PC-9 (cell line): ENCODE results near the gene TTC27. TPM values are rescaled to one million over a fixed set of nuclear protein-coding genes. Genes with fewer than 3 reads are reported as not detected.

Experiments used
- BruUV-seq: library from RNA; stranded (reverse); fragments of 400-500 nt; replicated peaks from 2 replicates; lab custom pipeline; 2021; lab: Mats Ljungman, UMichigan
- CTCF ChIA-PET: fragments of 300-600 bp; sonication (Branson Sonifier 250); formaldehyde crosslinking; loops from one replicate; lab custom pipeline; 2022; ENCODE audit warnings: antibody characterized with exemption; lab: Charles Lee
- POLR2A ChIA-PET: fragments of 300-600 bp; sonication (Branson Sonifier 250); formaldehyde crosslinking; loops from one replicate; lab custom pipeline; 2022; ENCODE audit warnings: antibody characterized with exemption; ENCODE audit not compliant: unreplicated experiment; lab: Charles Lee
- DNase-seq, 2 experiments: peaks; one replicate each; pipeline versions ENCODE4 v3.0.0 to v3.0.0-alpha.2; 2015 to 2022; ENCODE audit warnings: mixed read lengths in 1 of 2
- H2AFZ ChIP-seq: fragments of 200-600 bp; sonication (generic); 2 replicates; pipeline ENCODE4 v1.8.1; 2017; ENCODE audit warnings: antibody characterized with exemption
- H3F3A ChIP-seq: fragments of 200-600 bp; sonication (generic); 2 replicates; pipeline ENCODE4 v1.8.1; 2017; ENCODE audit warnings: antibody characterized with exemption, mild to moderate bottlenecking, low read depth; ENCODE audit not compliant: insufficient read depth
- H3K27ac ChIP-seq: fragments of 200-600 bp; sonication (generic); 2 replicates; pipeline ENCODE4 v1.6.1; 2016; ENCODE audit warnings: mixed run types
- H3K27me3 ChIP-seq: fragments of 200-600 bp; sonication (generic); 2 replicates; pipeline ENCODE4 v1.6.1; 2016; ENCODE audit warnings: low read depth, mixed run types; ENCODE audit not compliant: insufficient read depth
- H3K36me3 ChIP-seq: fragments of 200-600 bp; sonication (generic); 2 replicates; pipeline ENCODE4 v1.6.1; 2016; ENCODE audit warnings: low read depth, mixed run types
- H3K4me1 ChIP-seq: fragments of 200-600 bp; sonication (generic); replicated peaks from 2 replicates; pipeline ENCODE4 v1.6.1; 2016; ENCODE audit warnings: mixed run types; ENCODE audit not compliant: insufficient read depth
- H3K4me2 ChIP-seq: fragments of 200-600 bp; sonication (generic); 2 replicates; pipeline ENCODE4 v1.6.1; 2017; ENCODE audit warnings: mixed run types
- H3K4me3 ChIP-seq: fragments of 200-600 bp; sonication (generic); 2 replicates; pipeline ENCODE4 v1.6.1; 2016; ENCODE audit warnings: mixed run types
- H3K79me2 ChIP-seq: fragments of 200-600 bp; sonication (generic); 2 replicates; pipeline ENCODE4 v1.6.1; 2017; ENCODE audit warnings: low read depth, mixed run types
- H3K9me2 ChIP-seq: fragments of 200-600 bp; sonication (generic); 2 replicates; pipeline ENCODE4 v1.8.1; 2017; ENCODE audit warnings: mild to moderate bottlenecking; ENCODE audit not compliant: insufficient read depth
- H3K9me3 ChIP-seq: fragments of 200-600 bp; sonication (generic); 2 replicates; pipeline ENCODE4 v1.8.1; 2016; ENCODE audit warnings: low read depth; ENCODE audit not compliant: insufficient read depth
- H4K20me1 ChIP-seq: fragments of 200-600 bp; sonication (generic); 2 replicates; pipeline ENCODE4 v1.8.1; 2017; ENCODE audit not compliant: insufficient read depth
- EZH2 ChIP-seq: fragments of 200-600 bp; sonication (generic); IDR thresholded peaks from 2 replicates; pipeline ENCODE4 v1.8.0; 2017; ENCODE audit warnings: antibody characterized with exemption, low read depth
- intact Hi-C: fragments of 100-400 bp; cut with micrococcal nuclease; formaldehyde crosslinking; loops from one replicate; pipeline ENCODE4 v1.10.0; 2022; ENCODE audit not compliant: unreplicated experiment
- total RNA-seq: library from RNA; stranded (reverse); gene quantifications from 2 replicates; pipeline ENCODE4 v1.2.3, GENCODE V29; 2021
- TF ChIP-seq, protein P1 (sequence below): fragments of 200-600 bp; sonication (generic); conservative IDR thresholded peaks from 2 replicates; pipeline ENCODE4 v1.6.1; 2017; ENCODE audit warnings: mixed run types, antibody characterized with exemption, mild to moderate bottlenecking, moderate library complexity

The TTC27 gene
- total RNA-seq, 1 experiment from 2014 or later, result 12.8 TPM

DNA sequence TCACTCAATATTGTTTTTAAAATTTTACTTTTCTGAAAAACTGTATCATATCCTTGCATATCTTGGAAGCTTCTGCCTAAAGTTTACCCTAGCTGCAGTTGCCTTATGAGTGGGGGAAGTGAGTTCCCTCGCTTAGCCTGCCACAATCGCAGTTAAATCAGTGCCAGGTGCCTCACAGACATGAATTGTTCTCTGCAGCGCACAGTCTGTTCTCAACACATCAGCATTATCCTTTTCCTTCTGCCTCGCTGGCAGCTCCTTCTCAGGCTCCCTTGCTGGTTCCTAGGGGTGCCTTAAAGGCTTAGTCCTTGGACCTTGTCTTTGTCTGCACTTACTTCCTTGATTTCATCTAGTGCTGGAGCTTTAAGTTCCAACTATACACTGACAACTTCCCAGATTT is 132.8 kb downstream of the TTC27 start:
- no peak for DNase-seq
- H3F3A ChIP-seq, result no peaks in the 10 kb centered on the region
- CTCF ChIA-PET, result no interaction called here
- no peaks in the 10 kb centered on the region for H3K27me3 ChIP-seq
- no peaks in the 10 kb centered on the region for H3K79me2 ChIP-seq
- H4K20me1 ChIP-seq, result no peaks in the 10 kb centered on the region
- H3K36me3 ChIP-seq, result no peaks in the 10 kb centered on the region
- H3K27ac ChIP-seq, result no peak overlapping the region
- TF ChIP-seq, protein P1, sequence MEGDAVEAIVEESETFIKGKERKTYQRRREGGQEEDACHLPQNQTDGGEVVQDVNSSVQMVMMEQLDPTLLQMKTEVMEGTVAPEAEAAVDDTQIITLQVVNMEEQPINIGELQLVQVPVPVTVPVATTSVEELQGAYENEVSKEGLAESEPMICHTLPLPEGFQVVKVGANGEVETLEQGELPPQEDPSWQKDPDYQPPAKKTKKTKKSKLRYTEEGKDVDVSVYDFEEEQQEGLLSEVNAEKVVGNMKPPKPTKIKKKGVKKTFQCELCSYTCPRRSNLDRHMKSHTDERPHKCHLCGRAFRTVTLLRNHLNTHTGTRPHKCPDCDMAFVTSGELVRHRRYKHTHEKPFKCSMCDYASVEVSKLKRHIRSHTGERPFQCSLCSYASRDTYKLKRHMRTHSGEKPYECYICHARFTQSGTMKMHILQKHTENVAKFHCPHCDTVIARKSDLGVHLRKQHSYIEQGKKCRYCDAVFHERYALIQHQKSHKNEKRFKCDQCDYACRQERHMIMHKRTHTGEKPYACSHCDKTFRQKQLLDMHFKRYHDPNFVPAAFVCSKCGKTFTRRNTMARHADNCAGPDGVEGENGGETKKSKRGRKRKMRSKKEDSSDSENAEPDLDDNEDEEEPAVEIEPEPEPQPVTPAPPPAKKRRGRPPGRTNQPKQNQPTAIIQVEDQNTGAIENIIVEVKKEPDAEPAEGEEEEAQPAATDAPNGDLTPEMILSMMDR, result no peak
- no peak for TF ChIP-seq EZH2
- H3K4me1 ChIP-seq, result no peaks in the 10 kb centered on the region
- no peak overlapping the region for H3K4me3 ChIP-seq
- no peak overlapping the region for H3K4me2 ChIP-seq
- no peaks in the 10 kb centered on the region; the same call in 1 of the 2 replicates for H3K9me2 ChIP-seq
- no TSS peak for BruUV-seq
- no peak overlapping the region for H2AFZ ChIP-seq
- intact Hi-C loops, result no loop called here
- POLR2A ChIA-PET, result no interaction called here
- H3K9me3 ChIP-seq, result no peaks in the 10 kb centered on the region

DNA sequence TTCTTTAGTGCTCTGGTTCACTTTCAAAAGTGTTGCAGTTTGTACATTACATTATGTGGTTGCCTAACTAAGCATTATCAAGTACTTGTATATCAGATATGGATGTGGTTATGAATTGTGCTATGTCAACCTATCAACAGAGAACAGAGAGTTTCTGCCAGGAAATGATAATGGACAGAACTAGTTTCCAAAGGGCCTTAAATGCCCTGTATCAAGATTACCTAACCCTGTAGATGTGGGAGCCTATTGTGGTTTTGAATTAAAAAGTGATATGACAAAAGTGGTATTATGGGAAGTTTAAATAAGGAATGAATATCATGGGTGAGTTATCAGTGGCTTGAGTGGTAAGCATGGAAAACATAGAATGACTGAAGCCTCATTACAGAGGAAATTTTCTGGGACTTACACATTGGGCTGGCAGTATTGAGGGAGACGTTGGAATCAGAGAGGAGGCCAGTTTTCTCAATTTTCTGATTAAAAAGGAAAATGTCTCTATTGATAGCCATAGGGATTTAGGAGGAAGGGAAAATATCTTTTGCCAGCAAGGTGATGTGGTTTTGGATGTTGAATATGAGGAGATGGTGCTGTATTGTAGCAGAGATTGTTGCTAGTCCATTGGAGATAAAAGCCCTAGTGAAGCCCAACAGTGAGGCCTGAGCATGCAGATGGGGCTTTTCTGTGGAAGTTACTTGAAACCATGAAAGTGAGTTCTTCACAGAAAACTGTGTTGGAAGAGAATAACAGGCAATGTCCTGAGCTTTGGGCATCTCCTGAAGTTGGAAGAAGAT is 140.7 kb downstream of the TTC27 start:
- no peak for DNase-seq
- Histone ChIP-seq H3K4me3 (no peak overlapping the region), H3F3A (no peaks in the 10 kb centered on the region), H3K79me2 (no peaks in the 10 kb centered on the region), H3K4me2 (no peak overlapping the region), H4K20me1 (no peaks in the 10 kb centered on the region), H3K36me3 (no peaks in the 10 kb centered on the region), H3K27ac (no peak overlapping the region), H3K9me3 (no peaks in the 10 kb centered on the region), H3K27me3 (no peaks in the 10 kb centered on the region), H3K9me2 (no peaks in the 10 kb centered on the region), H3K4me1 (no peaks in the 10 kb centered on the region), H2AFZ (no peak overlapping the region)
- TF ChIP-seq, protein P1, result no peak
- no peak for TF ChIP-seq EZH2
- intact Hi-C loops, result no loop called here
- no TSS peak for BruUV-seq
- ChIA-PET POLR2A (no interaction called here), CTCF (no interaction called here)

DNA sequence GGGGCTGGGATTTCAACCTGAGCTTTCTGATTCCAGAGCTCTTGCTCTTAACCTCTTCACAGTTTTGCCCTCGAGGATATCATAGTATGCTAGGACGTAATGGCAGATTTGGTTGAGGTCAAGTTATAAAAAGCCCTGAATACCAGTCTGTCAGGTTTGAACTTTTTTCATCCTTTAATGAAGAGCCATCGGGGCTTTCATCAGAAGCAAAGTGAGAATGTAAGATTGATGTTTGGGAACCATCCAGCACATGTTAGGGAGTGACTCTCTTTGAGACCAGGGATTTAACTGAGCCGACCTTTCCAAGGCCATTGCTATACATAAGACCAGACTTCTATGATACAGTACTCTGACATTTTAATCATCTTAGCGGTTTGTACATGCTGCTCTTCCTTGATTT is 142.5 kb downstream of the TTC27 start:
- Histone ChIP-seq H3K79me2 (no peaks in the 10 kb centered on the region), H4K20me1 (no peaks in the 10 kb centered on the region), H2AFZ (no peak overlapping the region), H3K27me3 (no peaks in the 10 kb centered on the region), H3F3A (no peaks in the 10 kb centered on the region), H3K36me3 (no peaks in the 10 kb centered on the region), H3K4me2 (no peak overlapping the region), H3K9me2 (no peaks in the 10 kb centered on the region), H3K27ac (no peak overlapping the region), H3K9me3 (no peaks in the 10 kb centered on the region), H3K4me3 (no peak overlapping the region), H3K4me1 (no peaks in the 10 kb centered on the region)
- POLR2A ChIA-PET, result no interaction called here
- TF ChIP-seq, protein P1, result no peak
- TF ChIP-seq EZH2, result no peak
- CTCF ChIA-PET, result no interaction called here
- no peak for DNase-seq
- intact Hi-C loops, result loop anchor here (10.0 kb wide), 2 partner anchors 216 to 504 kb away; no protein-coding TSS in a partner anchor
- BruUV-seq, result no TSS peak
